ENCODE results near the gene PHLDB3. TPM values are rescaled to one million over a fixed set of nuclear protein-coding genes. Genes with fewer than 3 reads are reported as not detected.

PHLDB3 gene
- total and polyA plus RNA-seq, 2 of the 13 experiments (the other 11 are each of a cell fraction or from before 2014, with no cell fraction given): 11.3 to 14.5 TPM

DNA sequence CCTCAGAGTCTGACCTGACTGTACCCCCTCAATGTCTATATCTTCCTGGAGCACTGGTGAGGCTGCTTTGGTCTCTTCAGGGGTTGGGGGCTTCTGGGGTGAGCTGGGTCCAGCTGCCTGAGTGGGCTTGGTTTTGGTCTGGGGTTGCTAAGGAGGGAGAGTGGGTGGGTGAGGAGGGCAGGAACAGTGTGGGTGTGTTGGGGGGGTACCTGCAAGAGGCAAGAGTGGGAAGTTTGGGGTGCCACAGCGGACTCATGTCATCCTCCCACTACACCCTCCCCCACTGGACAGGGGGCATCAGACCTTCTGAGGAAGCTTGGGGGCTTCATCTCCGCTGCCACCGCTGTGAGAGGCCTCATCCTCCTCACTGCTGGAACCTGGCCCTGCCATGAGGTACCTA is 42.0 kb upstream of the PHLDB3 start:
- no peak overlapping the region for H3K4me3 ChIP-seq (replicated peaks in 1 of 3; ENCODE audit: insufficient read depth in 1 of 3, low read depth in 2 of 3, low read length in 3 of 3)
- no peak overlapping the region for H3K4me2 ChIP-seq (ENCODE audit: low read depth, low read length)
- no peaks in the 10 kb centered on the region for H3K79me2 ChIP-seq (ENCODE audit: insufficient read depth, low read length)
- no peaks in the 10 kb centered on the region for H3K9me3 ChIP-seq (ENCODE audit: low read length)
- no peak overlapping the region for H2AFZ ChIP-seq (ENCODE audit: low read length)
- no peaks in the 10 kb centered on the region for H3K27me3 ChIP-seq (ENCODE audit: control insufficient read depth in 1 of 2, insufficient read depth in 2 of 2, low read length in 2 of 2)
- H3K9ac ChIP-seq (ENCODE audit: insufficient read depth, low read depth, low read length): no peak overlapping the region
- ChIA-PET POLR2A (no interaction called here), CTCF (ENCODE audit: low intra/inter-chr PET ratio, low total read pairs) (no interaction called here)
- FAIRE-seq (no peak), DNase-seq (ENCODE audit: low spot score) (no peak), ATAC-seq (no peak)
- H3K27ac ChIP-seq (ENCODE audit: extremely low read length, insufficient read depth, low read length): no peak overlapping the region
- intact Hi-C loops (cut with micrococcal nuclease; ENCODE audit: unreplicated experiment): no loop called here
- H3K36me3 ChIP-seq (replicated peaks in 1 of 2; ENCODE audit: control insufficient read depth in 1 of 2, insufficient read depth in 2 of 2, low read length in 2 of 2): peaks cover 14 to 39% of the 10 kb centered on the region in 2 experiments; a peak in 4 of 5 replicates
- BruUV-seq (replicated peaks): no TSS peak
- no peaks in the 10 kb centered on the region for H4K20me1 ChIP-seq (ENCODE audit: insufficient read depth, low read length)
- in situ Hi-C loops (cut with HindIII; ENCODE audit: extremely low pct_ligation_motif_present, low pct_unique_long_range_greater_than_20kb): no loop called here
- 100% methylated on average over 2 of the region's 3 CpGs for WGBS (ENCODE audit: low lambda C conversion rate)
- H3K4me1 ChIP-seq (ENCODE audit: insufficient read depth, low read length): peaks cover 6% of the 10 kb centered on the region; the same call in 1 of the 2 replicates
- TF ChIP-seq ATRX (CRISPR knock-in tag; IDR thresholded peaks at IDR 0.05; ENCODE audit: borderline replicate concordance) (no peak), ZNF770 (CRISPR knock-in tag; IDR thresholded peaks at IDR 0.05) (no peak), HNRNPUL1 (IDR thresholded peaks at IDR 0.05; ENCODE audit: low read depth, low read length) (no peak), ZNF101 (CRISPR knock-in tag; IDR thresholded peaks at IDR 0.05; ENCODE audit: borderline replicate concordance, low read depth) (no peak), TOPORS (CRISPR knock-in tag; IDR thresholded peaks at IDR 0.05) (no peak), HNRNPK (IDR thresholded peaks at IDR 0.05; ENCODE audit: low read depth, low read length, poor library complexity, severe bottlenecking) (no peak), HMG20B (CRISPR knock-in tag; conservative IDR thresholded peaks at IDR 0.05) (no peak), ZSCAN30 (CRISPR knock-in tag; IDR thresholded peaks at IDR 0.05) (no peak), AKAP8 (CRISPR knock-in tag; IDR thresholded peaks at IDR 0.05) (no peak), TCF7 (IDR thresholded peaks at IDR 0.05; ENCODE audit: low read depth) (no peak), ZNF557 (CRISPR knock-in tag; IDR thresholded peaks at IDR 0.05) (no peak), UBTF (CRISPR knock-in tag; IDR thresholded peaks at IDR 0.05) (no peak)
- TF ChIP-seq, protein P1, sequence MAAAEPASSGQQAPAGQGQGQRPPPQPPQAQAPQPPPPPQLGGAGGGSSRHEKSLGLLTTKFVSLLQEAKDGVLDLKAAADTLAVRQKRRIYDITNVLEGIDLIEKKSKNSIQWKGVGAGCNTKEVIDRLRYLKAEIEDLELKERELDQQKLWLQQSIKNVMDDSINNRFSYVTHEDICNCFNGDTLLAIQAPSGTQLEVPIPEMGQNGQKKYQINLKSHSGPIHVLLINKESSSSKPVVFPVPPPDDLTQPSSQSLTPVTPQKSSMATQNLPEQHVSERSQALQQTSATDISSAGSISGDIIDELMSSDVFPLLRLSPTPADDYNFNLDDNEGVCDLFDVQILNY (CRISPR knock-in tag; conservative IDR thresholded peaks at IDR 0.05): no peak
- TF ChIP-seq, protein P2, sequence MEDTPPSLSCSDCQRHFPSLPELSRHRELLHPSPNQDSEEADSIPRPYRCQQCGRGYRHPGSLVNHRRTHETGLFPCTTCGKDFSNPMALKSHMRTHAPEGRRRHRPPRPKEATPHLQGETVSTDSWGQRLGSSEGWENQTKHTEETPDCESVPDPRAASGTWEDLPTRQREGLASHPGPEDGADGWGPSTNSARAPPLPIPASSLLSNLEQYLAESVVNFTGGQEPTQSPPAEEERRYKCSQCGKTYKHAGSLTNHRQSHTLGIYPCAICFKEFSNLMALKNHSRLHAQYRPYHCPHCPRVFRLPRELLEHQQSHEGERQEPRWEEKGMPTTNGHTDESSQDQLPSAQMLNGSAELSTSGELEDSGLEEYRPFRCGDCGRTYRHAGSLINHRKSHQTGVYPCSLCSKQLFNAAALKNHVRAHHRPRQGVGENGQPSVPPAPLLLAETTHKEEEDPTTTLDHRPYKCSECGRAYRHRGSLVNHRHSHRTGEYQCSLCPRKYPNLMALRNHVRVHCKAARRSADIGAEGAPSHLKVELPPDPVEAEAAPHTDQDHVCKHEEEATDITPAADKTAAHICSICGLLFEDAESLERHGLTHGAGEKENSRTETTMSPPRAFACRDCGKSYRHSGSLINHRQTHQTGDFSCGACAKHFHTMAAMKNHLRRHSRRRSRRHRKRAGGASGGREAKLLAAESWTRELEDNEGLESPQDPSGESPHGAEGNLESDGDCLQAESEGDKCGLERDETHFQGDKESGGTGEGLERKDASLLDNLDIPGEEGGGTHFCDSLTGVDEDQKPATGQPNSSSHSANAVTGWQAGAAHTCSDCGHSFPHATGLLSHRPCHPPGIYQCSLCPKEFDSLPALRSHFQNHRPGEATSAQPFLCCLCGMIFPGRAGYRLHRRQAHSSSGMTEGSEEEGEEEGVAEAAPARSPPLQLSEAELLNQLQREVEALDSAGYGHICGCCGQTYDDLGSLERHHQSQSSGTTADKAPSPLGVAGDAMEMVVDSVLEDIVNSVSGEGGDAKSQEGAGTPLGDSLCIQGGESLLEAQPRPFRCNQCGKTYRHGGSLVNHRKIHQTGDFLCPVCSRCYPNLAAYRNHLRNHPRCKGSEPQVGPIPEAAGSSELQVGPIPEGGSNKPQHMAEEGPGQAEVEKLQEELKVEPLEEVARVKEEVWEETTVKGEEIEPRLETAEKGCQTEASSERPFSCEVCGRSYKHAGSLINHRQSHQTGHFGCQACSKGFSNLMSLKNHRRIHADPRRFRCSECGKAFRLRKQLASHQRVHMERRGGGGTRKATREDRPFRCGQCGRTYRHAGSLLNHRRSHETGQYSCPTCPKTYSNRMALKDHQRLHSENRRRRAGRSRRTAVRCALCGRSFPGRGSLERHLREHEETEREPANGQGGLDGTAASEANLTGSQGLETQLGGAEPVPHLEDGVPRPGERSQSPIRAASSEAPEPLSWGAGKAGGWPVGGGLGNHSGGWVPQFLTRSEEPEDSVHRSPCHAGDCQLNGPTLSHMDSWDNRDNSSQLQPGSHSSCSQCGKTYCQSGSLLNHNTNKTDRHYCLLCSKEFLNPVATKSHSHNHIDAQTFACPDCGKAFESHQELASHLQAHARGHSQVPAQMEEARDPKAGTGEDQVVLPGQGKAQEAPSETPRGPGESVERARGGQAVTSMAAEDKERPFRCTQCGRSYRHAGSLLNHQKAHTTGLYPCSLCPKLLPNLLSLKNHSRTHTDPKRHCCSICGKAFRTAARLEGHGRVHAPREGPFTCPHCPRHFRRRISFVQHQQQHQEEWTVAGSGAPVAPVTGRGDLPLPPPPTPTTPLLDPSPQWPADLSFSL (CRISPR knock-in tag; IDR thresholded peaks at IDR 0.05): no peak
